H1 (cell line): Measurements from ENCODE around the gene FBP1. TPM values are rescaled to one million over a fixed set of nuclear protein-coding genes. Genes with fewer than 3 reads are reported as not detected.

Experiments
- CTCF ChIA-PET: fragments of 300-600 bp; sonication (Branson Sonifier 250); formaldehyde crosslinking; loops from one replicate; lab custom pipeline; 2021; ENCODE audit not compliant: partially characterized antibody; lab: Charles Lee
- POLR2A ChIA-PET: fragments of 300-600 bp; sonication (Branson Sonifier 250); formaldehyde crosslinking; loops from one replicate; lab custom pipeline; 2021; ENCODE audit warnings: inconsistent platforms; ENCODE audit not compliant: partially characterized antibody; lab: Charles Lee
- DNase-seq, 2 experiments: peaks; one replicate each; pipeline versions ENCODE4 v3.0.0 to v3.0.0-alpha.2; 2010 to 2022; ENCODE audit warnings: low spot score in 2 of 2, low read depth in 1 of 2, mixed read lengths in 1 of 2
- FAIRE-seq: peaks from 2 replicates; lab custom pipeline; 2011; peaks lifted over from hg19 to GRCh38; lab: Jason Lieb, UNC
- H2AFZ ChIP-seq: 2 replicates; pipeline ENCODE4 v1.8.1; 2012; ENCODE audit warnings: low read length, inconsistent platforms
- H2AK5ac ChIP-seq: 2 replicates; pipeline ENCODE4 v1.6.1; 2013; ENCODE audit warnings: low read depth, low read length
- H2BK120ac ChIP-seq: replicated peaks from 2 replicates; pipeline ENCODE3; 2013; ENCODE audit warnings: low read depth, low read length, inconsistent platforms
- H2BK12ac ChIP-seq: 2 replicates; pipeline ENCODE4 v1.6.1; 2013; ENCODE audit warnings: low read depth, low read length
- H2BK15ac ChIP-seq: 2 replicates; pipeline ENCODE4 v1.6.1; 2013; ENCODE audit warnings: low read length
- H2BK20ac ChIP-seq: 2 replicates; pipeline ENCODE4 v1.6.1; 2013; ENCODE audit warnings: low read length
- H2BK5ac ChIP-seq: 2 replicates; pipeline ENCODE4 v1.6.1; 2013; ENCODE audit warnings: low read depth, low read length
- H3K14ac ChIP-seq: 2 replicates; pipeline ENCODE4 v1.6.1; 2013; ENCODE audit warnings: inconsistent platforms; ENCODE audit not compliant: insufficient read length
- H3K18ac ChIP-seq: 2 replicates; pipeline ENCODE4 v1.6.1; 2013; ENCODE audit warnings: low read length; ENCODE audit errors: extremely low read depth
- H3K23ac ChIP-seq: 2 replicates; pipeline ENCODE4 v1.6.1; 2013; ENCODE audit warnings: inconsistent platforms; ENCODE audit not compliant: insufficient read length
- H3K23me2 ChIP-seq: 2 replicates; pipeline ENCODE4 v1.6.1; 2013; ENCODE audit warnings: low read depth, low read length
- H3K27ac ChIP-seq: 2 replicates; pipeline ENCODE4 v1.6.1; 2011; ENCODE audit warnings: low read depth, low read length, inconsistent platforms
- H3K27me3 ChIP-seq, 4 experiments: replicated peaks in 1 of 4; 1 replicate in 1 of 4; 2 replicates in 3 of 4; pipeline versions ENCODE4 v1.6.1 to v1.8.1; 2011 to 2013; ENCODE audit warnings: low read length in 3 of 4, mild to moderate bottlenecking in 3 of 4, inconsistent platforms in 2 of 4, mixed read lengths in 2 of 4, moderate library complexity in 1 of 4; ENCODE audit not compliant: control insufficient read depth in 3 of 4, insufficient read depth in 3 of 4; ENCODE audit errors: extremely low read depth in 1 of 4
- H3K36me3 ChIP-seq, 4 experiments: 2 replicates each; pipeline versions ENCODE4 v1.6.1 to v1.8.1; 2011 to 2013; ENCODE audit warnings: mild to moderate bottlenecking in 4 of 4, low read length in 3 of 4, moderate library complexity in 2 of 4, control low read depth in 1 of 4, inconsistent platforms in 1 of 4; ENCODE audit not compliant: insufficient read depth in 4 of 4, control insufficient read depth in 2 of 4
- H3K4ac ChIP-seq: replicated peaks from 2 replicates; pipeline ENCODE3; 2013; ENCODE audit warnings: low read length, low read depth, mixed read lengths, inconsistent platforms; ENCODE audit not compliant: insufficient read length
- H3K4me1 ChIP-seq, 4 experiments: replicated peaks in 1 of 4; 1 replicate in 1 of 4; 2 replicates in 3 of 4; pipeline versions ENCODE4 v1.6.1 to v1.8.1; 2011 to 2013; ENCODE audit warnings: low read length in 3 of 4, inconsistent platforms in 2 of 4, mixed read lengths in 1 of 4; ENCODE audit not compliant: insufficient read depth in 4 of 4, control insufficient read depth in 3 of 4
- H3K4me2 ChIP-seq, 2 experiments: 2 replicates each; pipeline versions ENCODE4 v1.6.1 to v1.8.1; 2011 to 2013; ENCODE audit warnings: low read depth in 2 of 2, low read length in 2 of 2, control low read depth in 1 of 2, inconsistent platforms in 1 of 2, mild to moderate bottlenecking in 1 of 2; ENCODE audit not compliant: insufficient read depth in 1 of 2
- H3K4me3 ChIP-seq, 4 experiments: fragments of 200-600, 300-600 bp in 1 of 4; sonication (generic), shearing (Covaris generic), sonication (Bioruptor Twin) in 1 of 4; 2 replicates each; pipeline versions ENCODE4 v1.5.1 to v1.8.1; 2011 to 2016; ENCODE audit warnings: low read length in 4 of 4, low read depth in 3 of 4, control low read depth in 2 of 4, inconsistent platforms in 2 of 4, mild to moderate bottlenecking in 2 of 4, mixed read lengths in 1 of 4, moderate library complexity in 1 of 4; ENCODE audit not compliant: insufficient read depth in 2 of 4; ENCODE audit errors: extremely low read depth in 1 of 4
- H3K56ac ChIP-seq: replicated peaks from 2 replicates; pipeline ENCODE3; 2013; ENCODE audit warnings: low read depth, mild to moderate bottlenecking, mixed read lengths, low read length, inconsistent platforms; ENCODE audit not compliant: insufficient read length
- H3K79me1 ChIP-seq: 2 replicates; pipeline ENCODE4 v1.6.1; 2013; ENCODE audit warnings: low read depth, low read length, control low read depth
- H3K79me2 ChIP-seq, 2 experiments: 2 replicates each; pipeline versions ENCODE4 v1.6.1 to v1.8.1; 2012 to 2013; ENCODE audit warnings: low read length in 2 of 2, mild to moderate bottlenecking in 2 of 2, inconsistent platforms in 1 of 2; ENCODE audit not compliant: insufficient read depth in 2 of 2, control insufficient read depth in 1 of 2
- H3K9ac ChIP-seq, 4 experiments: replicated peaks in 1 of 4; 1 replicate in 1 of 4; 2 replicates in 3 of 4; pipeline versions ENCODE4 v1.6.1 to v1.8.1; 2011 to 2013; ENCODE audit warnings: low read depth in 3 of 4, low read length in 3 of 4, control low read depth in 2 of 4, mild to moderate bottlenecking in 2 of 4, moderate library complexity in 2 of 4, inconsistent platforms in 1 of 4; ENCODE audit errors: extremely low read depth in 1 of 4
- H3K9me3 ChIP-seq, 2 experiments: 2 replicates each; pipeline versions ENCODE4 v1.6.1 to v1.8.1; 2012 to 2013; ENCODE audit warnings: mild to moderate bottlenecking in 2 of 2, moderate library complexity in 2 of 2, control low read depth in 1 of 2, inconsistent platforms in 1 of 2, low read depth in 1 of 2, low read length in 1 of 2, mixed read lengths in 1 of 2; ENCODE audit not compliant: insufficient read depth in 2 of 2
- H4K20me1 ChIP-seq, 2 experiments: replicated peaks in 1 of 2; 2 replicates each; pipeline versions ENCODE3 to v1.8.1; 2011 to 2013; ENCODE audit warnings: inconsistent platforms in 2 of 2, low read length in 2 of 2, mild to moderate bottlenecking in 1 of 2; ENCODE audit not compliant: insufficient read depth in 2 of 2, control insufficient read depth in 1 of 2
- H4K5ac ChIP-seq: 2 replicates; pipeline ENCODE4 v1.6.1; 2013; ENCODE audit warnings: low read length, low read depth, mixed read lengths, inconsistent platforms; ENCODE audit not compliant: insufficient read length
- H4K8ac ChIP-seq: 2 replicates; pipeline ENCODE4 v1.8.0; 2013; ENCODE audit warnings: mild to moderate bottlenecking, moderate library complexity, low read length, inconsistent platforms; ENCODE audit not compliant: insufficient read depth; ENCODE audit errors: extremely low read depth
- H4K91ac ChIP-seq: replicated peaks from 2 replicates; pipeline ENCODE3; 2013; ENCODE audit warnings: low read length, mixed read lengths, inconsistent platforms; ENCODE audit not compliant: insufficient read length
- CHD2 ChIP-seq: IDR thresholded peaks from 2 replicates; pipeline ENCODE4 v1.6.1; 2012; ENCODE audit warnings: low read length, improper control_type of control experiment
- CREB1 ChIP-seq: IDR thresholded peaks from 2 replicates; pipeline ENCODE4 v1.6.1; 2012; ENCODE audit warnings: inconsistent platforms
- FOSL1 ChIP-seq: IDR thresholded peaks from 2 replicates; pipeline ENCODE4 v1.6.1; 2011; ENCODE audit warnings: mild to moderate bottlenecking, low read depth, low read length, moderate library complexity; ENCODE audit not compliant: insufficient read depth
- JUND ChIP-seq: IDR thresholded peaks from 2 replicates; pipeline ENCODE4 v1.6.1; 2011; ENCODE audit warnings: mild to moderate bottlenecking, improper control_type of control experiment, low read length
- SIX5 ChIP-seq: IDR thresholded peaks from 2 replicates; pipeline ENCODE4 v1.6.1; 2011; ENCODE audit warnings: mild to moderate bottlenecking, low read depth, low read length
- SP4 ChIP-seq: IDR thresholded peaks from 2 replicates; pipeline ENCODE4 v1.6.1; 2012; ENCODE audit warnings: low read length, inconsistent platforms
- SRF ChIP-seq: IDR thresholded peaks from 2 replicates; pipeline ENCODE4 v1.6.1; 2011; ENCODE audit warnings: mild to moderate bottlenecking, low read depth, low read length, moderate library complexity
- WGBS, 2 experiments: shearing (Covaris generic) in 1 of 2; methylation state at CpG; one replicate each; pipeline versions ENCODE4 v1.1.6 to v1.1.7; 2013 to 2015; ENCODE audit warnings: low lambda C conversion rate in 2 of 2, mixed read lengths in 2 of 2, inconsistent platforms in 1 of 2, low coverage in 1 of 2, missing lambda C conversion rate in 1 of 2; ENCODE audit not compliant: insufficient replicate concordance in 2 of 2, insufficient coverage in 1 of 2, insufficient read length in 1 of 2; ENCODE audit errors: extremely low coverage in 1 of 2, missing lambda C conversion rate in 1 of 2; 5-methylcytosine and 5-hydroxymethylcytosine counted together
- polyA plus RNA-seq, 7 experiments: library from polyadenylated mRNA; depleted of rRNA in 3 of 7; stranded (reverse) in 5 of 7; unstranded in 2 of 7; fragments of >200 nt in 5 of 7; fragments of 200-250 nt in 2 of 7; gene quantifications; 1 replicate in 5 of 7; 2 replicates in 1 of 7; 4 replicates in 1 of 7; pipeline versions ENCODE4 v1.2.1 to v1.2.3, GENCODE V29; 2011 to 2013; ENCODE audit warnings: missing spikeins in 2 of 7, mixed read lengths in 2 of 7
- total RNA-seq: library from RNA; stranded (reverse); fragmentation: NEBNext Ultra II Directional; extraction: Animal tissue kit (Norgen Biotek cat#: 25700); gene quantifications from 2 replicates; pipeline ENCODE4 v1.2.1, GENCODE V29; 2021

FBP1 gene
- total and polyA plus RNA-seq, 2 of the 8 experiments (the other 6 are each of a cell fraction or from before 2014, with no cell fraction given) = 1.0 to 4.1 TPM

DNA sequence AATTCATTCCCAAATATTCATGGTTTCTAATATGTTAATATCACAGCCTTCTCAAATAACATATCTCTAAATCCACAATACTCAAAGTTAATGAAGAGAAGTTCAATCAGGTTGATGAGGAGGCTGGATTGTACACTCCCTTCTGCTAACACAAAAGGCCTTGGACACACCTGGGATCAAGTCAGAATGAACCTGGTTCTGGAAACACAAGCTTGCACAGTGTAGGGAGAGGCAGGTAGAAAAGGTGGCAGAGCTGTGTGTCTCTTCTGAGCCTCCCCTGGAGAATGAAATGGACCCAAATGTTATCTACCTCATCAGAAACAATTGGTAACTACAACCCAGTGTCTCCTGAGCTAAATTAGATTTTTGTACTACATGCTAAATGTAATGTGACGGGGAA lies 40.7 kb upstream of the FBP1 start:
- H3K79me1 ChIP-seq = no peaks in the 10 kb centered on the region
- no peak overlapping the region for H4K8ac ChIP-seq
- H3K56ac ChIP-seq = no peak overlapping the region
- H2AK5ac ChIP-seq = no peak overlapping the region
- H2BK120ac ChIP-seq = no peak overlapping the region
- no peak overlapping the region for H3K4me2 ChIP-seq
- no peak overlapping the region for H2BK5ac ChIP-seq
- H3K18ac ChIP-seq = no peak overlapping the region
- no peak overlapping the region for H3K9ac ChIP-seq
- no peak overlapping the region for H2BK20ac ChIP-seq
- no peak overlapping the region for H3K14ac ChIP-seq
- no peak overlapping the region for H3K4ac ChIP-seq
- no peak for FAIRE-seq
- H3K9me3 ChIP-seq = no peaks in the 10 kb centered on the region
- H3K36me3 ChIP-seq = no peaks in the 10 kb centered on the region
- no peak overlapping the region; the same call in 1 of the 2 replicates for H2BK12ac ChIP-seq
- DNase-seq = no peak
- TF ChIP-seq CREB1 = no peak
- TF ChIP-seq SIX5 = no peak
- TF ChIP-seq SRF = no peak
- no peak for TF ChIP-seq SP4
- no peak for TF ChIP-seq FOSL1
- TF ChIP-seq JUND = no peak
- TF ChIP-seq CHD2 = no peak
- ChIA-PET CTCF (interaction anchor here (1.2 to 3.7 kb wide), 22 partner anchors 9 to 488 kb away, joined by 3 to 28 read pairs (median 8); partner anchors contain the start of gene PCAT7), POLR2A (interaction anchor here (1.3 kb wide), 1 partner anchor 8 kb away, joined by 3 read pairs; no protein-coding TSS in a partner anchor)
- no peaks in the 10 kb centered on the region for H4K20me1 ChIP-seq
- H2BK15ac ChIP-seq = no peak overlapping the region
- no peak overlapping the region for H3K4me3 ChIP-seq
- H3K4me1 ChIP-seq = no peaks in the 10 kb centered on the region; a peak in 1 of 7 replicates
- H3K27ac ChIP-seq = no peak overlapping the region
- H4K5ac ChIP-seq = no peak overlapping the region
- no peaks in the 10 kb centered on the region; a peak in 1 of 7 replicates for H3K27me3 ChIP-seq
- H4K91ac ChIP-seq = no peak overlapping the region
- no peak overlapping the region for H2AFZ ChIP-seq
- H3K23ac ChIP-seq = no peak overlapping the region
- no peaks in the 10 kb centered on the region for H3K23me2 ChIP-seq
- no peaks in the 10 kb centered on the region for H3K79me2 ChIP-seq
- 100% methylated on average over 1 of the region's 1 CpG; no CpG with 5 or more reads in 1 of the 2 experiments for WGBS, 2 experiments
